A673 (cell line): ENCODE measurements around the gene RNF26.

Experiments
- EZH2 ChIP-seq: fragments of 200-600 bp; sonication (generic); IDR thresholded peaks from 2 replicates; pipeline ENCODE4 v1.6.1; 2017; ENCODE audit warnings: borderline replicate concordance, low read depth, mild to moderate bottlenecking, mixed read lengths, antibody characterized with exemption, low read length; ENCODE audit not compliant: poor library complexity, severe bottlenecking
- TF ChIP-seq, protein P1 (sequence below): fragments of 300-800, 200-600 bp; sonication (generic); conservative IDR thresholded peaks from 2 replicates; pipeline ENCODE4 v1.5.1; 2017; ENCODE audit warnings: low read depth, mild to moderate bottlenecking, antibody characterized with exemption, low read length, moderate library complexity, mixed read lengths

- TF ChIP-seq, protein P1, sequence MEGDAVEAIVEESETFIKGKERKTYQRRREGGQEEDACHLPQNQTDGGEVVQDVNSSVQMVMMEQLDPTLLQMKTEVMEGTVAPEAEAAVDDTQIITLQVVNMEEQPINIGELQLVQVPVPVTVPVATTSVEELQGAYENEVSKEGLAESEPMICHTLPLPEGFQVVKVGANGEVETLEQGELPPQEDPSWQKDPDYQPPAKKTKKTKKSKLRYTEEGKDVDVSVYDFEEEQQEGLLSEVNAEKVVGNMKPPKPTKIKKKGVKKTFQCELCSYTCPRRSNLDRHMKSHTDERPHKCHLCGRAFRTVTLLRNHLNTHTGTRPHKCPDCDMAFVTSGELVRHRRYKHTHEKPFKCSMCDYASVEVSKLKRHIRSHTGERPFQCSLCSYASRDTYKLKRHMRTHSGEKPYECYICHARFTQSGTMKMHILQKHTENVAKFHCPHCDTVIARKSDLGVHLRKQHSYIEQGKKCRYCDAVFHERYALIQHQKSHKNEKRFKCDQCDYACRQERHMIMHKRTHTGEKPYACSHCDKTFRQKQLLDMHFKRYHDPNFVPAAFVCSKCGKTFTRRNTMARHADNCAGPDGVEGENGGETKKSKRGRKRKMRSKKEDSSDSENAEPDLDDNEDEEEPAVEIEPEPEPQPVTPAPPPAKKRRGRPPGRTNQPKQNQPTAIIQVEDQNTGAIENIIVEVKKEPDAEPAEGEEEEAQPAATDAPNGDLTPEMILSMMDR = no peak
- TF ChIP-seq EZH2 = no peak
These were observed 22.7 kb downstream of the RNF26 start for GRCh38 chr11:119357074-119357473.
